SK-N-SH (cell line): ENCODE data around the gene BOLL.

ENCODE experiments used
- CTCF ChIP-seq: fragments of 200-600 bp; sonication (generic); IDR thresholded peaks from 2 replicates; pipeline ENCODE4 v1.6.1; 2017; ENCODE audit warnings: antibody characterized with exemption, mild to moderate bottlenecking, moderate library complexity
- EP300 ChIP-seq, 2 experiments: IDR thresholded peaks; 2 replicates each; pipeline versions ENCODE4 v1.4.0 to v1.6.1; 2012; ENCODE audit warnings: borderline replicate concordance in 1 of 2, low read depth in 1 of 2, low read length in 1 of 2
- GABPA ChIP-seq: IDR thresholded peaks from 2 replicates; pipeline ENCODE4 v1.4.0; 2012; ENCODE audit warnings: low read depth, mild to moderate bottlenecking
- NFIC ChIP-seq: IDR thresholded peaks from 2 replicates; pipeline ENCODE4 v1.4.0; 2012; ENCODE audit warnings: borderline replicate concordance
- NRF1 ChIP-seq: IDR thresholded peaks from 2 replicates; pipeline ENCODE4 v1.6.1; 2012; ENCODE audit warnings: low read depth, mild to moderate bottlenecking, low read length
- POLR2AphosphoS5 ChIP-seq: IDR thresholded peaks from 2 replicates; pipeline ENCODE4 v1.6.1; 2012; ENCODE audit warnings: low read depth, low read length
- RAD21 ChIP-seq: IDR thresholded peaks from 2 replicates; pipeline ENCODE4 v1.6.1; 2012; ENCODE audit warnings: mild to moderate bottlenecking, low read length
- RFX5 ChIP-seq: IDR thresholded peaks from 2 replicates; pipeline ENCODE4 v1.6.1; 2012; ENCODE audit warnings: mild to moderate bottlenecking, improper control_type of control experiment, low read length
- SMC3 ChIP-seq: IDR thresholded peaks from 2 replicates; pipeline ENCODE4 v1.6.1; 2012; ENCODE audit warnings: low read depth, low read length, improper control_type of control experiment
- TAF1 ChIP-seq: IDR thresholded peaks from 2 replicates; pipeline ENCODE4 v1.6.1; 2012; ENCODE audit warnings: low read depth, mild to moderate bottlenecking, low read length, moderate library complexity, borderline replicate concordance
- USF2 ChIP-seq: fragments of 150-350 bp; IDR thresholded peaks from 2 replicates; pipeline ENCODE4 v1.6.1; 2017; ENCODE audit warnings: antibody characterized with exemption, low read length, low read depth, borderline replicate concordance

- TF ChIP-seq EP300 (IDR thresholded peaks at IDR 0.05; ENCODE audit: borderline replicate concordance in 1 of 2, low read depth in 1 of 2, low read length in 1 of 2) (no peak), NRF1 (no peak), CTCF (no peak), NFIC (no peak), POLR2AphosphoS5 (no peak), GABPA (no peak), RFX5 (no peak), USF2 (no peak), SMC3 (no peak), RAD21 (no peak), TAF1 (no peak)
Measured at GRCh38 chr2:197760293-197760657, 24.8 kb downstream of the BOLL start.
